Activated T-cell treated with anti-CD3 and anti-CD28 coated beads for 1 hour (primary cell): Measurements from ENCODE around the gene APOBEC3B.
"Not testable (repeated sequence)": the region's sequence is repeated elsewhere in the genome, so short reads cannot be mapped to it uniquely, and the experiment has no call there.

Experiments
- DNase-seq: peaks from one replicate; pipeline ENCODE4 v3.0.0-alpha.2; 2020; ENCODE audit warnings: low read depth

Gene APOBEC3B

GRCh38 chr22:38997518-38997917 is 15.4 kb downstream of the APOBEC3B start:
- no peak for DNase-seq

- peak; percentile 59 for DNase-seq
Observed at GRCh38 chr22:39003165-39003638, 21.1 kb downstream of the APOBEC3B start.

- DNase-seq: no peak
Observed at GRCh38 chr22:39007177-39007576, 25.0 kb downstream of the APOBEC3B start.

- not testable (repeated sequence) for DNase-seq
Observed at GRCh38 chr22:39008271-39008850, 26.2 kb downstream of the APOBEC3B start.

- no peak for DNase-seq
Observed at GRCh38 chr22:39010946-39011345, 28.8 kb downstream of the APOBEC3B start.

GRCh38 chr22:39012533-39013511 is 30.7 kb downstream of the APOBEC3B start:
- no peak for DNase-seq

GRCh38 chr22:39013561-39013941 is 31.4 kb downstream of the APOBEC3B start:
- not testable (repeated sequence) for DNase-seq

- DNase-seq: peak; percentile 60
Observed at GRCh38 chr22:39013942-39014722, 32.0 kb downstream of the APOBEC3B start, which contains the start of gene APOBEC3C. TSS of gene APOBEC3C (plus strand) at chr22:39014257. CDS start at chr22:39014363, 106 bp downstream.

- not testable (repeated sequence) for DNase-seq
Observed at GRCh38 chr22:39014723-39015121, 32.6 kb downstream of the APOBEC3B start.

GRCh38 chr22:39016592-39016991 is 34.4 kb downstream of the APOBEC3B start:
- DNase-seq: no peak

GRCh38 chr22:39017596-39018365 is 35.6 kb downstream of the APOBEC3B start:
- no peak for DNase-seq

GRCh38 chr22:39020021-39020651 is 38.0 kb downstream of the APOBEC3B start:
- DNase-seq: not testable (repeated sequence)

GRCh38 chr22:39021552-39022250 is 39.6 kb downstream of the APOBEC3B start:
- no peak for DNase-seq

GRCh38 chr22:39024519-39025308 is 42.6 kb downstream of the APOBEC3B start:
- DNase-seq: no peak

- no peak for DNase-seq
Observed at GRCh38 chr22:39026509-39027150, 44.5 kb downstream of the APOBEC3B start.

GRCh38 chr22:39027717-39028116 is 45.6 kb downstream of the APOBEC3B start:
- no peak for DNase-seq

- no peak for DNase-seq
Observed at GRCh38 chr22:39028281-39028680, 46.1 kb downstream of the APOBEC3B start.

- DNase-seq: no peak
Observed at GRCh38 chr22:39029227-39029626, 47.1 kb downstream of the APOBEC3B start.

- no peak for DNase-seq
Observed at GRCh38 chr22:39030705-39031104, 48.6 kb downstream of the APOBEC3B start.
